ENCODE results near the gene ARFGEF2.
"Not testable (repeated sequence)": the region's sequence is repeated elsewhere in the genome, so short reads cannot be mapped to it uniquely, and the experiment has no call there.

DNA sequence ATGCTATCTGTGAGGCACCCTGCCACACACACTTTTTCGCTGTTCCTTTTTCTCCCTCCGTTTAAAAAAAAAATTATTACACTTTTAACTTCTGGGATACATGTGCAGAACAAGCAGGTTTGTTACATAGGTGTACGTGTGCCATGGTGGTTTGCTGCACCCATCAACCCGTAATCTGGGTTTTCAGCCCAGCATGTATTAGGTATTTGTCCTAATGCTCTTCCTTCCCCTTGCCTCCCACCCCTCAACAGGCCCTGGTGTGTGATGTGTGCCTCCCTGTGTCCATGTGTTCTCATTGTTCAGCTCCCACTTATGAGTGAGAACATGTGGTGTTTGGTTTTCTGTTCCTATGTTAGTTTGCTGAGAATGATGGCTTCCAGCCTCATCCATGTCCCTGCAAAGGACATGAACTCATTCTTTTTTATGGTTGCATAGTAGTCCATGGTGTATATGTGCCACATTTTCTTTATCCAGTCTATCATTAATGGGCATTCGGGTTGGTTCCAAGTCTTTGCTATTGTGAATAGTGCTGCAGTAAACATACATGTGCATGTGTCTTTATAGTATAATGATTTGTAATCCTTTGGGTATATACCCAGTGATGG is 12.9 kb downstream of the ARFGEF2 start:
- not testable (repeated sequence) for TF ChIP-seq POLR2A, EP300 (IDR thresholded peaks at IDR 0.05)
- TF ChIP-seq, protein P1, sequence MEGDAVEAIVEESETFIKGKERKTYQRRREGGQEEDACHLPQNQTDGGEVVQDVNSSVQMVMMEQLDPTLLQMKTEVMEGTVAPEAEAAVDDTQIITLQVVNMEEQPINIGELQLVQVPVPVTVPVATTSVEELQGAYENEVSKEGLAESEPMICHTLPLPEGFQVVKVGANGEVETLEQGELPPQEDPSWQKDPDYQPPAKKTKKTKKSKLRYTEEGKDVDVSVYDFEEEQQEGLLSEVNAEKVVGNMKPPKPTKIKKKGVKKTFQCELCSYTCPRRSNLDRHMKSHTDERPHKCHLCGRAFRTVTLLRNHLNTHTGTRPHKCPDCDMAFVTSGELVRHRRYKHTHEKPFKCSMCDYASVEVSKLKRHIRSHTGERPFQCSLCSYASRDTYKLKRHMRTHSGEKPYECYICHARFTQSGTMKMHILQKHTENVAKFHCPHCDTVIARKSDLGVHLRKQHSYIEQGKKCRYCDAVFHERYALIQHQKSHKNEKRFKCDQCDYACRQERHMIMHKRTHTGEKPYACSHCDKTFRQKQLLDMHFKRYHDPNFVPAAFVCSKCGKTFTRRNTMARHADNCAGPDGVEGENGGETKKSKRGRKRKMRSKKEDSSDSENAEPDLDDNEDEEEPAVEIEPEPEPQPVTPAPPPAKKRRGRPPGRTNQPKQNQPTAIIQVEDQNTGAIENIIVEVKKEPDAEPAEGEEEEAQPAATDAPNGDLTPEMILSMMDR (IDR thresholded peaks at IDR 0.05) = not testable (repeated sequence)

All from ovary (tissue), 3 donors.